B cell (primary cell): ENCODE results near the gene XXYLT1.

Experiments
- CTCF ChIP-seq: fragments of 200-600 bp; IDR thresholded peaks from one replicate; pipeline ENCODE4 v1.8.0; 2022; ENCODE audit warnings: antibody characterized with exemption, mild to moderate bottlenecking
- EZH2 ChIP-seq: IDR thresholded peaks from 2 replicates; pipeline ENCODE4 v1.6.1; 2012; ENCODE audit warnings: borderline replicate concordance, low read depth, mild to moderate bottlenecking, moderate library complexity, low read length; ENCODE audit not compliant: insufficient read depth, poor library complexity, severe bottlenecking

- no peak for TF ChIP-seq EZH2
- TF ChIP-seq CTCF = no peak
Measured at GRCh38 chr3:195256639-195257453, 14.1 kb downstream of the XXYLT1 start.
